Stimulated activated CD4-positive, alpha-beta T cell treated with anti-CD3 and anti-CD28 coated beads, Interleukin-1b, Interleukin-23, amount 100 ng/mL, for 1 hour (primary cell): ENCODE measurements around the gene IL19.
"Not testable (repeated sequence)": the region's sequence is repeated elsewhere in the genome, so short reads cannot be mapped to it uniquely, and the experiment has no call there.

Experiments used
- DNase-seq, 2 donors: peaks; one replicate each; pipeline ENCODE4 v3.0.0-alpha.2; 2020; ENCODE audit warnings: low read depth in 2 of 2

Gene IL19

GRCh38 chr1:206741142-206741701 lies 29.4 kb upstream of the IL19 start:
- no peak for DNase-seq

DNA sequence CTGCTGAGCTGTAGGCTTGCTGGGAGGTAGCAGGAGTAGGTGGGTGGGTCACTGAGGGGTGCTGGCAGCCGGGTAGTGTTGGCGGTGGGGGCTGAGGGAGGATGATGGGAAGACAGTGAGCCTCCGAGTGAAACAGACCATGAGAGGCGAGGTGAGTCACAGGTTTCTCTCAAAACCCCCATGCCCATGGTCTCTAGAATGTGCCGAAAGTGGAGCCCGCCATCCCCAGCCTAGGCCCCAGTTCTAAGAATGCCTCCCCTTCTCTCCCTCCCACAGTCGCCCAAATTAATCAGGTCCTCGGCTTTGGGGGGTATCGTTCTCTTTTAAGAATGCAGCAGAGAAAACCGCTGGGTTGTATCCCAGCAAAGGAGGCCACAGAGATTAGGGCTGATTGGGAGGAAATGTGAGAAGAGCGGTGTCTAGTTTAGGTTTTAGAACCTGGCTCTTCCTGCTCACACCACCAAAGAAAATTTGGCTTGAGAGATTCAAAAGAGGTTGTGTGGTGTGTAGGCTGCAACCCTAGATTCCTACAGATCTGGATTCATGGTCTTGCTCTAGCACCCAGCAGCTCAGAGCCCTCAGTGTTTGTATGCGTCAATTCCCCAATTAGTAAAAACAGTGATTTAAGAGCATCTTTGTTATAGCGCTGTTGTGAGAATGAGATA lies 27.7 kb upstream of the IL19 start:
- DNase-seq, result no peak

GRCh38 chr1:206744683-206745082 lies 25.9 kb upstream of the IL19 start:
- no peak for DNase-seq

- no peak for DNase-seq
Measured at GRCh38 chr1:206745301-206745700, 25.3 kb upstream of the IL19 start.

DNA sequence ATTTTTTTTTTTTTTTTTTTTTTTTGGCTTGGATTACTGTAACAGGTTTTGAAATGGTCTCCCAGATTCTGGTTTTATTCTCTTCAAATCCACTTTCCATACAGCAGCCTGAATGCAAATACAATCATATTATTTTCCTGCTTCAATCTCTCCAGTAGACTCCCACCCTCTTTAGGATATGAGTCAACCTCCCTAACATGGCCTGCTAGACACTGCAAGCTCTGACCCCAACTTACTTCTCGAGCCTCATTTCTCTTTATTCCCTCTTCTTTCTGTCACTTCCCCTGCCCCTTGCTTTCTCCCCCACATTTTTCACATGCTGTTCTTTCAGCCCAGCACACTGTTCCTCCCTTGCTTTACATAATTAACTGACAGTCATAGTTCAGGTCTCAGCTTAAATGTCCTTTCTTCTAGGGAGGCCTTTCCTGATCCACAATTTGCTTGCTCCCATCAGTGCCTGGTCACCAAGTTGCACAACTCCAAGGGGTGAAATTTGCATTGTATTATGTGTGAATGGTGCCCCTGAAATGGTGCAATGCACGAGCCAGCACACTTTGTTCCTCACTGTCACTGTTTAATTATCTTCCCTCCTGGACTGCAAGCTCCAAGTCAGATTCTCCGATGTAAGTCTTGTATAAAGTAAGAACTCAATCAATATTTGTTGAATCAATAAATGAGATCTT lies 22.1 kb upstream of the IL19 start:
- DNase-seq, result no peak

DNA sequence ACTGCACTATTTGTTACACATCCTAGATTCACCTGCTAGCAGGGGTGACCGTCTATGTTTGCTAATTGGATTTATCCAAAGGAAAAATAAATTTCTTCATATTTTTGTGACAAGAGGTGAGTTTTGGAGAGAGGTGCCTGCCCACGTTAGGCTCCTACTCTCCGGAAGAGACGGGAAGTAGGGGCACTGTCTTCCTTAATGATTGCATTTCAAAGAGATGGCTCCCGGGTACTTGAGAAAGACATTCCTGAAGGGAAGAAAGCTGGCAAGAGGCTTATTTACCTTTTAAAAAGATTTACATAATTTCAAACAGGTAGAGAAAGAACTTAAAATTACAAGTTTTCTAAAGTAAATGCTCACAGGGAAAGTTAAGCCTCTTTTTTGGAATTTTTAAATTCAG lies 18.7 kb upstream of the IL19 start:
- no peak for DNase-seq

GRCh38 chr1:206752481-206752880 lies 18.1 kb upstream of the IL19 start:
- DNase-seq, result no peak

DNA sequence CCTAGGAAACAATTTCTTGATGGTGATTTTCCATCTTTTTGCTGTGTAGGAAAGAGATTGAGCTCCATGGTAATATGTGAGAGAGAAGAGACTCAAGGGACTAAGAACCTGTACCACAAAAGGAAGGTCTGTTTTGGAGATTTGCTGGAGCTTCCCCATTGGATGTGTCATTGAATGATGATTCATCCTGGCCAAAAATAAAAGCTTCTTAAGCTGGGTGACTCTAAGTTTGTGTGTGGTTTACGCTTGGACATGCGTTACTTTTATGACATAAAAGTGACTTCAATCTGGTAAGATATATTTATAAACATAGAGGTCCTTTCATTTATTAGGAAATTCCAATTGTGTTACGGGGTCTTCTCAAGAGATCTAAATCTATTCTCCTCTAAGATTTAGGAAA lies 17.4 kb upstream of the IL19 start:
- DNase-seq, result no peak

DNA sequence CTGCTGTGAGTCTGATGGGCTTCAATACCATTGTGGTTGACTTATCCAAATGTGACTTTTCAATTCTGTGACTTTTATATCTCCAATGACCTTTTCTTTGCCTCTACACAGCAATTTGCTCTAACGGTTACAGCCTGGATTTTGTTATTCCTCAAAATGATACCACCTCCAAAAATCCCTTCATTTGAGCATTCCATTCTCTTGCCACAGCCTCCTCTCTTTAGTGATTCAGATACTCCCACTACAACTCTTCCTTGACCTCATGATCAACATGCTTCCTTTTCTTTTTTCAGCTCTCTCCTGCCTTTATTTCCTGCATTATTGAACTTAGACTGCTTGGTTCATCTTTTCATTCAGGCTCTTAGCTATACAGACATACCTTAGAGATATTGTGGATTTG lies 16.6 kb upstream of the IL19 start:
- DNase-seq, result no peak

GRCh38 chr1:206757524-206758266 lies 12.9 kb upstream of the IL19 start:
- DNase-seq, result no peak

DNA sequence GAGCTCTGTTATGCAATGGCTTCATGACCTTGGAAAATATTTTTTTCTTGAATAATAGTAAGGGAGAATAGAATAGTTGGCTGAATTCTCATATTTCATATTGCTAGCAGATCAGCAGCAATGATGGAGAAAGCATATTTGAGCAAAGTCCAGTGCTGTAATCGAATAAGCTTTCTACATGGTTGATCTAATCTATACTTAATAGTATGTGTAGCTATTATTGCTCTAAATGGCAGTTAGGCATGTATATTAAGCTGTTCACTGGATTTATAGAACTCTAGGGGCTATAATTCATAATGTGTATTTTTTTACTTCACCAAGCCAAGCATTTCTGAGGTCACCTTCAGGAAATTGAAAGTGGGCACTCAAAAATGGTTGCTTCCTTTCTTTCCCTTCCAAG lies 10.0 kb upstream of the IL19 start:
- DNase-seq, result no peak

GRCh38 chr1:206761159-206761768 lies 9.3 kb upstream of the IL19 start:
- no peak for DNase-seq

GRCh38 chr1:206762741-206763364 lies 7.7 kb upstream of the IL19 start:
- DNase-seq, result not testable (repeated sequence)

DNA sequence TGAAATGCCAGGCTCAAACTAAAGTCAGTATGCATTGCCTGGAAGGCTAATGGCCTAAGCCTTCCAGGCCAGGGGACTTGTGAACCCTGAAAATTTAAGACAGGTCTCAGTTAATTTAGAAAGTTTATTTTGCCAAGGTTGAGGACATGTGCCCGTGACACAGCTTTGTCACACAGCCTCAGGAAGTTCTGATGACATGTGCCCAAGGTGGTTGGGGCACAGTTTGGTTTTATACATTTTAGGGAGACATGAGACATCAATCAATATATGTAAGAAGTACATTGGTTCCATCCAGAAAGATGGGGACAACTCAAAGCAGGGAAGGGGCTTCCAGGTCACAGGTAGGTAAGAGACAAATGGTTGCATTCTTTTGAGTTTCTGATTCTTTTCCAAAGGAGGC lies 4.8 kb upstream of the IL19 start:
- DNase-seq, result not testable (repeated sequence)

- DNase-seq, result peak; percentile 29 to 36
Measured at GRCh38 chr1:206766251-206766856, 4.2 kb upstream of the IL19 start.

- no peak for DNase-seq
Measured at GRCh38 chr1:206768472-206769303, 1.9 kb upstream of the IL19 start.

GRCh38 chr1:206769304-206769731 lies 1.3 kb upstream of the IL19 start:
- no peak for DNase-seq

DNA sequence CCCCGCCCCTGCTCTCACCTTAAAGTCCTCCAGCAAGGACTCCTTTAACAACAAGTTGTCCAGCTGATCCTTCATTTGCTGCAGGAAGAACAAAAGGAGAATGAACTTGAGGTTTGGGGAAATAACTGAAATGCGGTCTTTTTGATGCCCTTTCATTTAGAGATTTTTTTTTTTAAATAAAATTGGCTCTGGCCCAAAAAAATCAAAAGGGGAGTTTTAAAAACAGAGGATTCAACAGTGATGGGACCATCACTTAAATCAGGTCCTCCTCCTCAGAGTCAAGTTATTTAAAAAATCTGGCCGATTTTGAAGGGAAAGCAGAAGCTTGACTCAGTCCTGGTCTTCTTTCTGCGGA lies 742 bp downstream of the IL19 start:
- no peak for DNase-seq

GRCh38 chr1:206772243-206772937 lies 1.8 kb downstream of the IL19 start, which contains the start of gene IL10:
IL10 (minus strand) TSS chr1:206772494; CDS start chr1:206772435, 59 bp downstream.
- DNase-seq, result no peak

GRCh38 chr1:206774093-206774492 lies 3.5 kb downstream of the IL19 start:
- DNase-seq, result no peak
